ENCODE measurements around the gene PAX1. TPM values are rescaled to one million over a fixed set of nuclear protein-coding genes. Genes with fewer than 3 reads are reported as not detected.

The PAX1 gene
- total and polyA plus RNA-seq, 8 donors: not detected

- DNase-seq (no peak), ATAC-seq (no peak), FAIRE-seq (no peak)
- Histone ChIP-seq H3K27me3 (no peaks in the 10 kb centered on the region), H3K4me1 (peaks cover 0 to 3% (median 0%) of the 10 kb centered on the region in 3 donors), H3K27ac (no peak overlapping the region), H3K9me3 (no peaks in the 10 kb centered on the region), H3K4me3 (no peak overlapping the region), H3K36me3 (no peaks in the 10 kb centered on the region)
- TF ChIP-seq CTCF (IDR thresholded peaks at IDR 0.05): no peak
- 43 to 45% methylated on average over 10 of the region's 10 CpGs for WGBS, 2 donors
- intact Hi-C loops (cut with DNase I): no loop called here
Measured at GRCh38 chr20:21767200-21767738, 61.8 kb downstream of the PAX1 start.

GRCh38 chr20:21767739-21768223 lies 62.3 kb downstream of the PAX1 start:
- ATAC-seq (peak in 3 of 4 donors; percentile 58 to 70 (median 62)), FAIRE-seq (no peak), DNase-seq (peak in 3 of 6 donors; percentile 13 to 67 (median 34))
- Histone ChIP-seq H3K27ac (no peak overlapping the region), H3K27me3 (no peaks in the 10 kb centered on the region), H3K4me1 (peaks cover 0 to 3% (median 0%) of the 10 kb centered on the region in 3 donors), H3K36me3 (no peaks in the 10 kb centered on the region), H3K9me3 (no peaks in the 10 kb centered on the region), H3K4me3 (no peak overlapping the region)
- intact Hi-C loops (cut with DNase I): no loop called here
- peak in 1 of 4 donors; percentile 7 for TF ChIP-seq CTCF (IDR thresholded peaks at IDR 0.05)
- WGBS, 2 donors: 0 to 1% methylated on average over 22 of the region's 22 CpGs

Other genes starting within 250 kb of the PAX1 start
- gene NKX2-2, start 191.6 kb upstream of the PAX1 start, total RNA-seq: 1 to 10 TPM; 2.0 to 5.7 (median 3.0) TPM
- 10 to 100 TPM; 11.5 to 28.7 TPM for gene NKX2-2, start 191.6 kb upstream of the PAX1 start, polyA plus RNA-seq

Measured in pancreas (tissue), 10 donors.